A549 (cell line): Measurements from ENCODE around the gene OGFOD2. TPM values are rescaled to one million over a fixed set of nuclear protein-coding genes. Genes with fewer than 3 reads are reported as not detected.

Source experiments
- ATAC-seq, 2 experiments: fragments of 200-7000 bp in 1 of 2; fragments of >200 bp in 1 of 2; cut with Nextera tagmentation in 1 of 2; cut with Tn5 transposase in 1 of 2; 3 replicates each; pipeline versions ENCODE4 v1.8.0 to v1.9.1; 2018 to 2020; ENCODE audit warnings: mild to moderate bottlenecking in 1 of 2, moderate library complexity in 1 of 2
- CTCF ChIA-PET: fragments of 300-600 bp; sonication (Branson Sonifier 250); formaldehyde crosslinking; extraction: SDS; loops from one replicate; lab custom pipeline; 2021; ENCODE audit warnings: antibody characterized with exemption, inconsistent platforms; lab: Yijun Ruan, JAX
- POLR2A ChIA-PET: fragments of 350-600 bp; formaldehyde crosslinking; extraction: SDS; loops from one replicate; lab custom pipeline; 2021; ENCODE audit warnings: antibody characterized with exemption, inconsistent platforms; lab: Yijun Ruan, JAX
- DNase-seq, 2 experiments: peaks; one replicate each; pipeline versions ENCODE4 v3.0.0 to v3.0.0-alpha.2; 2011 to 2016; ENCODE audit warnings: low read depth in 1 of 2, low spot score in 1 of 2
- FAIRE-seq: peaks from 2 replicates; lab custom pipeline; 2011; peaks lifted over from hg19 to GRCh38; lab: Jason Lieb, UNC
- H3K27ac ChIP-seq, 2 experiments: fragments of >200 bp; sonication (Bioruptor Twin); formaldehyde crosslinking; 3 replicates each; pipeline ENCODE4 v1.5.1; 2016 to 2017
- H3K4me1 ChIP-seq: fragments of >200 bp; sonication (Bioruptor Twin); formaldehyde crosslinking; 3 replicates; pipeline ENCODE4 v1.6.1; 2016
- H3K4me2 ChIP-seq: fragments of >200 bp; sonication (Bioruptor Twin); formaldehyde crosslinking; 3 replicates; pipeline ENCODE4 v1.6.1; 2016
- H3K4me3 ChIP-seq: fragments of >200 bp; sonication (Bioruptor Twin); formaldehyde crosslinking; 3 replicates; pipeline ENCODE4 v1.5.1; 2016
- H3K9me3 ChIP-seq: fragments of >200 bp; sonication (Bioruptor Twin); formaldehyde crosslinking; 3 replicates; pipeline ENCODE4 v1.6.1; 2016
- CBX8 ChIP-seq: fragments of 200-600 bp; sonication (generic); IDR thresholded peaks from 2 replicates; pipeline ENCODE4 v1.6.1; 2016
- CHD2 ChIP-seq: fragments of 150-350 bp; IDR thresholded peaks from 2 replicates; pipeline ENCODE4 v1.6.1; 2014; ENCODE audit warnings: low read length; ENCODE audit not compliant: partially characterized antibody
- CHD4 ChIP-seq: fragments of 200-600 bp; sonication (generic); IDR thresholded peaks from 2 replicates; pipeline ENCODE4 v1.6.1; 2016; ENCODE audit warnings: antibody characterized with exemption, mild to moderate bottlenecking, borderline replicate concordance
- E2F6 ChIP-seq: IDR thresholded peaks from 2 replicates; pipeline ENCODE4 v1.6.1; 2012; ENCODE audit warnings: low read depth, borderline replicate concordance
- EHMT2 ChIP-seq: fragments of 200-600 bp; sonication (generic); IDR thresholded peaks from 2 replicates; pipeline ENCODE4 v1.6.1; 2016; ENCODE audit warnings: antibody characterized with exemption, low read depth, mild to moderate bottlenecking, moderate library complexity
- ELK1 ChIP-seq: fragments of 150-350 bp; IDR thresholded peaks from 2 replicates; pipeline ENCODE4 v1.6.1; 2014; ENCODE audit warnings: low read depth, mild to moderate bottlenecking, low read length
- EP300 ChIP-seq, 2 experiments: fragments of >200 bp; sonication (Bioruptor Twin); formaldehyde crosslinking; IDR thresholded peaks; 2 replicates in 1 of 2; 3 replicates in 1 of 2; pipeline ENCODE4 v1.6.1; 2016 to 2017
- FOSB ChIP-seq: fragments of 250-450 bp; sonication (Bioruptor Pico); IDR thresholded peaks from 2 replicates; pipeline ENCODE4 v1.5.0; 2020; ENCODE audit warnings: mild to moderate bottlenecking, moderate library complexity
- HDAC2 ChIP-seq: fragments of 200-600 bp; sonication (generic); IDR thresholded peaks from 2 replicates; pipeline ENCODE4 v1.6.1; 2016
- HOXA7 ChIP-seq: fragments of 250-450 bp; sonication (Bioruptor Pico); IDR thresholded peaks from 2 replicates; pipeline ENCODE4 v1.5.0; 2020; ENCODE audit warnings: mild to moderate bottlenecking, moderate library complexity
- HOXB13 ChIP-seq: fragments of 250-450 bp; sonication (Bioruptor Pico); IDR thresholded peaks from 2 replicates; pipeline ENCODE4 v1.5.0; 2020; ENCODE audit warnings: low read depth, mild to moderate bottlenecking, moderate library complexity
- JUNB ChIP-seq: fragments of >200 bp; sonication (Bioruptor Twin); formaldehyde crosslinking; IDR thresholded peaks from 2 replicates; pipeline ENCODE4 v1.6.1; 2016
- KDM1A ChIP-seq: fragments of 200-600 bp; sonication (generic); IDR thresholded peaks from 2 replicates; pipeline ENCODE4 v1.6.1; 2016; ENCODE audit warnings: low read depth, mild to moderate bottlenecking
- MYC ChIP-seq: IDR thresholded peaks from 2 replicates; pipeline ENCODE4 v1.6.1; 2012; ENCODE audit warnings: mild to moderate bottlenecking, inconsistent platforms, low read length, improper control_type of control experiment, borderline replicate concordance
- NPAS2 ChIP-seq: fragments of 250-450 bp; sonication (Bioruptor Pico); IDR thresholded peaks from 2 replicates; pipeline ENCODE4 v1.8.0; 2022; ENCODE audit warnings: mild to moderate bottlenecking, moderate library complexity, borderline replicate concordance
- PHF8 ChIP-seq: fragments of 200-600 bp; sonication (generic); IDR thresholded peaks from 2 replicates; pipeline ENCODE4 v1.6.1; 2016; ENCODE audit warnings: low read depth, mild to moderate bottlenecking, antibody characterized with exemption, moderate library complexity, borderline replicate concordance
- POLR2A ChIP-seq: IDR thresholded peaks from 2 replicates; pipeline ENCODE4 v1.6.1; 2012; ENCODE audit warnings: mild to moderate bottlenecking, low read length
- RCOR1 ChIP-seq: fragments of 150-350 bp; IDR thresholded peaks from 2 replicates; pipeline ENCODE4 v1.6.1; 2014; ENCODE audit warnings: antibody characterized with exemption, low read length, low read depth
- REST ChIP-seq: fragments of 200-600 bp; sonication (generic); IDR thresholded peaks from 2 replicates; pipeline ENCODE4 v1.6.1; 2016; ENCODE audit warnings: antibody characterized with exemption, mild to moderate bottlenecking, moderate library complexity
- RFX5 ChIP-seq: fragments of 450-650 bp; IDR thresholded peaks from 2 replicates; pipeline ENCODE4 v1.7.1; 2014; ENCODE audit warnings: antibody characterized with exemption, mild to moderate bottlenecking, moderate library complexity
- RNF2 ChIP-seq: fragments of 200-600 bp; sonication (generic); IDR thresholded peaks from 2 replicates; pipeline ENCODE4 v1.6.1; 2016; ENCODE audit warnings: low read depth, mild to moderate bottlenecking, antibody characterized with exemption, moderate library complexity, borderline replicate concordance
- SMC3 ChIP-seq: fragments of >200 bp; sonication (Bioruptor Twin); formaldehyde crosslinking; IDR thresholded peaks from 3 replicates; pipeline ENCODE4 v1.6.1; 2018; ENCODE audit warnings: inconsistent platforms
- TFCP2L1 ChIP-seq: fragments of 250-450 bp; sonication (Bioruptor Pico); IDR thresholded peaks from 2 replicates; pipeline ENCODE4 v1.5.0; 2021; ENCODE audit warnings: mild to moderate bottlenecking
- TP53 ChIP-seq: fragments of 250-450 bp; sonication (Bioruptor Pico); IDR thresholded peaks from 2 replicates; pipeline ENCODE4 v1.5.0; 2021; ENCODE audit warnings: mild to moderate bottlenecking, moderate library complexity
- ZSCAN20 ChIP-seq: fragments of 250-450 bp; sonication (Bioruptor Pico); IDR thresholded peaks from 2 replicates; pipeline ENCODE4 v1.8.0; 2022; ENCODE audit warnings: mild to moderate bottlenecking, moderate library complexity
- WGBS: methylation state at CpG from one replicate; pipeline ENCODE4 v1.1.6; 2017; ENCODE audit errors: missing lambda C conversion rate; 5-methylcytosine and 5-hydroxymethylcytosine counted together
- polyA plus RNA-seq, 4 experiments: library from polyadenylated mRNA; depleted of rRNA in 3 of 4; stranded (reverse); fragments of >200 nt; fragmentation: RNase III in 1 of 4; extraction: RNeasy Plus Mini Kit Qiagen cat#74134 plus additional on column Dnase treatment in 1 of 4; gene quantifications; 2 replicates in 3 of 4; 3 replicates in 1 of 4; pipeline ENCODE4 v1.2.3, GENCODE V29; 2011 to 2017

OGFOD2 gene
- polyA plus RNA-seq, 2 of the 4 experiments (the other 2 are of a cell fraction), result 11.0 to 18.2 TPM

- H3K4me2 ChIP-seq, result peak overlapping the region; percentile 56
- peaks cover 66% of the 10 kb centered on the region for H3K4me1 ChIP-seq
- 89% methylated on average over 14 of the region's 15 CpGs for WGBS
- no peaks in the 10 kb centered on the region for H3K9me3 ChIP-seq
- FAIRE-seq, result no peak
- DNase-seq, result no peak
- no peak overlapping the region for H3K4me3 ChIP-seq
- CTCF ChIA-PET, result interaction anchor here (0.5 to 25.9 kb wide), 11 partner anchors 10 to 154 kb away, joined by 3 to 522 read pairs (median 7); no protein-coding TSS in a partner anchor
- POLR2A ChIA-PET, result no interaction called here
- TF ChIP-seq RFX5 (no peak), TP53 (no peak), SMC3 (no peak)
- peak overlapping the region; percentile 76 to 87 for H3K27ac ChIP-seq
- no peak for ATAC-seq
Observed at GRCh38 chr12:122947352-122947792, 27.7 kb upstream of the OGFOD2 start.

GRCh38 chr12:122948605-122949004 is 26.4 kb upstream of the OGFOD2 start:
- 84% methylated on average over 12 of the region's 14 CpGs for WGBS
- CTCF ChIA-PET, result interaction anchor here (0.8 to 25.9 kb wide), 5 partner anchors 61 to 289 kb away, joined by 3 to 522 read pairs (median 51); no protein-coding TSS in a partner anchor
- H3K4me2 ChIP-seq, result no peak overlapping the region
- ATAC-seq (no peak), DNase-seq (no peak), FAIRE-seq (no peak)
- POLR2A ChIA-PET, result interaction anchor here (0.7 kb wide), 1 partner anchor 154 kb away, joined by 10 read pairs; no protein-coding TSS in a partner anchor
- no peaks in the 10 kb centered on the region for H3K9me3 ChIP-seq
- peaks cover 59% of the 10 kb centered on the region for H3K4me1 ChIP-seq
- TF ChIP-seq CHD4 (no peak), CHD2 (no peak), RNF2 (no peak), HOXB13 (CRISPR knock-in tag) (no peak), ZSCAN20 (no peak), CBX8 (no peak), FOSB (CRISPR knock-in tag) (no peak), TFCP2L1 (CRISPR knock-in tag) (no peak), ELK1 (no peak), RFX5 (no peak), KDM1A (no peak), JUNB (no peak), POLR2A (no peak), PHF8 (no peak), EP300 (IDR thresholded peaks at IDR 0.05) (no peak), HOXA7 (CRISPR knock-in tag) (no peak)
- TF ChIP-seq, all 56 proteins: peak for 0
- H3K4me3 ChIP-seq, result no peak overlapping the region
- peak overlapping the region in 1 of 2 experiments; percentile 72; a peak in 1 of 6 replicates for H3K27ac ChIP-seq

GRCh38 chr12:122949405-122949804 is 25.6 kb upstream of the OGFOD2 start:
- Histone ChIP-seq H3K9me3 (no peaks in the 10 kb centered on the region), H3K4me2 (no peak overlapping the region), H3K27ac (peak overlapping the region; percentile 35 to 72; a peak in 5 of 6 replicates), H3K4me1 (peaks cover 51% of the 10 kb centered on the region), H3K4me3 (no peak overlapping the region)
- FAIRE-seq (no peak), ATAC-seq (no peak), DNase-seq (no peak)
- TF ChIP-seq HDAC2, result no peak
- ChIA-PET POLR2A (no interaction called here), CTCF (interaction anchor here (0.8 to 25.9 kb wide), 7 partner anchors 61 to 311 kb away, joined by 3 to 522 read pairs (median 37); no protein-coding TSS in a partner anchor)
- WGBS, result 90% methylated on average over 7 of the region's 8 CpGs

- ChIA-PET POLR2A (interaction anchor here (0.6 kb wide), 1 partner anchor 51 kb away, joined by 4 read pairs; no protein-coding TSS in a partner anchor), CTCF (interaction anchor here (0.6 to 25.9 kb wide), 10 partner anchors 13 to 312 kb away, joined by 3 to 522 read pairs (median 5); no protein-coding TSS in a partner anchor)
- H3K4me2 ChIP-seq, result no peak overlapping the region
- DNase-seq (no peak), FAIRE-seq (no peak), ATAC-seq (no peak)
- H3K27ac ChIP-seq, result peak overlapping the region; percentile 35 to 72; a peak in 5 of 6 replicates
- H3K4me3 ChIP-seq, result no peak overlapping the region
- no peaks in the 10 kb centered on the region for H3K9me3 ChIP-seq
- 90% methylated on average over 23 of the region's 27 CpGs for WGBS
- H3K4me1 ChIP-seq, result peaks cover 45% of the 10 kb centered on the region
- TF ChIP-seq E2F6 (no peak), MYC (no peak), RCOR1 (no peak), REST (no peak), HOXB13 (CRISPR knock-in tag) (no peak), EHMT2 (no peak), NPAS2 (CRISPR knock-in tag) (no peak), PHF8 (no peak), TFCP2L1 (CRISPR knock-in tag) (no peak)
Observed at GRCh38 chr12:122949816-122950675, 25.0 kb upstream of the OGFOD2 start.
